IPS-18c (cell line): ENCODE data around the gene UBTF.

Source experiments
- H3K4me3 ChIP-seq: 2 replicates; pipeline ENCODE4 v1.7.0; 2013; ENCODE audit warnings: low read depth, mild to moderate bottlenecking, low read length, moderate library complexity; ENCODE audit not compliant: insufficient read depth
- H3K9me3 ChIP-seq: one replicate; pipeline ENCODE4 v1.6.1; 2013; ENCODE audit warnings: mild to moderate bottlenecking, low read length, moderate library complexity; ENCODE audit not compliant: control insufficient read depth, insufficient read depth

The UBTF gene

GRCh38 chr17:44164476-44164875, 55.0 kb downstream of the UBTF start:
- no peak overlapping the region for H3K4me3 ChIP-seq
- H3K9me3 ChIP-seq, result no peaks in the 10 kb centered on the region

- Histone ChIP-seq H3K9me3 (no peaks in the 10 kb centered on the region), H3K4me3 (no peak overlapping the region)
Measured at GRCh38 chr17:44159519-44160210, 59.8 kb downstream of the UBTF start.

- no peak overlapping the region for H3K4me3 ChIP-seq
- H3K9me3 ChIP-seq, result no peaks in the 10 kb centered on the region
Measured at GRCh38 chr17:44155488-44155887, 64.0 kb downstream of the UBTF start.
